Right renal cortex interstitium (tissue), 3 donors: ENCODE data around the gene NSMCE1. TPM values are rescaled to one million over a fixed set of nuclear protein-coding genes. Genes with fewer than 3 reads are reported as not detected.
"Not testable (repeated sequence)": the region's sequence is repeated elsewhere in the genome, so short reads cannot be mapped to it uniquely, and the experiment has no call there.

Experiments
- DNase-seq, 3 donors: peaks; one replicate each; pipeline ENCODE4 v3.0.0-alpha.2; 2013; ENCODE audit warnings: low read depth in 3 of 3, low spot score in 2 of 3
- polyA plus RNA-seq, 3 donors: library from polyadenylated mRNA; unstranded; fragments of 120-200 nt; gene quantifications; one replicate each; pipeline ENCODE4 v1.2.1, GENCODE V29; 2013; ENCODE audit not compliant: insufficient read length in 3 of 3

NSMCE1 gene
- polyA plus RNA-seq, 3 donors: 83.3 to 97.9 (median 94.8) TPM

DNA sequence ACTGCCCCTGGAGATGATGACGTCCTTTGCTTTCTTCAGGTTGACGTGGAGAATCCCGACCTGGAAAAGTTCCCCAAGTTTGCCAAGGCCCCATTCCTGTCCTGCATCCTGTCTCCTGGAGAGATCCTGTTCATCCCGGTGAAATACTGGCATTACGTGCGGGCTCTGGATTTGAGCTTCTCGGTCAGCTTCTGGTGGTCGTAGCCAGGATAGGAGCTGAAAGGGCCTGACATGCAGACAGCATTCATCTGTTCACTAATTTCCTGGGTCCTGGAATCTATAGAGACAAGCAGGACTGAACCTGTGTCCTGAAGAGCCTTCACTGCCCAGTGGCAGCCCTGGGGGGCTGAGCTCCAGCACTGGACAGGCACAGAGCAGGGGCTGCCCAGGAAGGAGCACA lies 48.0 kb downstream of the NSMCE1 start:
- no peak for DNase-seq

DNA sequence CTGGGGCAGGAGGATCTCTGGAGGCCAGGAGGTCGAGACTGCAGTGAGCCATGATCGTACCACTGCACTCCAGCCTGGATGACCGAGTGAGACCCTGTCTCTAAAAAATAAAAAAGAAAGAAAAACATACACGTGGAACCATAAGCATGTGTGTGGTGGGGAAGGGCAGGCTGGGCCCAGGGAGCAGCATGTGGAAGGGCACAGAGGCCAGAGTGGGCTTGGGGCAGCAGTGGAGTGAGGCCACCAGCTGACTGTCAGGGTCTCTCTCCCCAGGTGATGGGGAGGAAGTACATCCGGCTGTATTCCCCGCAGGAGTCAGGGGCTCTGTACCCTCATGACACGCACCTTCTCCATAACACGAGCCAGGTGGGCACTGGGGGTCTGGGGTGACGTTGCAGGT lies 48.5 kb downstream of the NSMCE1 start:
- no peak for DNase-seq

DNA sequence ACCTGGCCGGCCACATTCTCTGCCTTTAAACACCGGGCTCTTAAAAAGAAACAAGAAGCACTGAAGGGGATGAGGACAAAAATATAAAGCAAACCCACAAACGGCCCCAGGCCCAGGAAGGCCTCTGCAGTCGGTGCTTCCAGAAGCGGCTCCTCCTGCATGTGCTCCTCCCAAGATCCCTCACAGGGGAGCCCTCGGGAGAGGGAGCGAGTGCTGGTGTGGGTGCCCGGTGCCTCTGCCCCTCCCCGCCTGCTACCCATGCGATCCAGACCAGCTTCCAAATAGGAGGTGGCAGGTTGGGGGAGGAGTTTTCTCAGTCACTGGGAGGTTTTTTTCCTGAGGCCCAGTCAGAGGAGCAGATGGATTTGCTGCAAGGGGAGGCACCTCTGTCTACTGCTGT lies 49.4 kb downstream of the NSMCE1 start:
- DNase-seq: no peak

DNA sequence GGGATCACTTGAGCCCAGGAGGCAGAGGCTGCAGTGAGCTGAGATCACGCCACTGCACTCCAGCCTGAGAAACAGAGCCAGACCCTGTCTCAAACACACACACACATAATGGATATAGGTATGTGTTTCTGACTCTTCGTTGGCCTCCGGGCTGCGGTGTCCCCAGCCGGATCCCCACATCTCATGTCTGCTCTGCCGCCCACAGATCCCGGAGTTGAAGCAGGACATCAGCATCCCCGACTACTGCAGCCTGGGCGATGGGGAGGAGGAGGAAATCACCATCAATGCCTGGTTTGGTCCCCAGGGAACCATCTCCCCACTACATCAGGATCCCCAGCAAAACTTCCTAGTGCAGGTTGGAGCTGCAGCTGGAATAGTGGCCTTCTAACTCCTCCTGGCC lies 49.8 kb downstream of the NSMCE1 start:
- DNase-seq: no peak

DNA sequence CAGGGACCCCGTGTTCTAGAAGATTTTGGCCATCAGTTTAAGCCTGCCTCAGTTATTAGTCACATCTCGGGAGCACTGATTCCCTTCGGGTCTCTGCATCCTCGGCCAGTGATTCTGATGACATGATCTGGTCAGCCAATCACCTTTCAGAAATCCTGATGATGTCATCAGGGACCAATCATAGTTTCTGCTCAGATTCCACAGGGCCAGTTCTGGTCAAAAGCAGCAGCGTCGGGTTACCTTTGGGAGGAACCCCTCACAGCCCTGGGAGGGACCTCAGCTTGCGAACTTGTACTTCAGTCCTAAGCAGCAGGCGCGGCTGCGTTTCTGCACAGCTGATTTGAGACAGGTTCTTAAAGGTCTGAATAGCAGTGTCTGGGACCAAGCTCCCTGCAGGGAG lies 51.3 kb downstream of the NSMCE1 start:
- DNase-seq: peak in 2 of 3 donors; percentile 68 to 70

DNA sequence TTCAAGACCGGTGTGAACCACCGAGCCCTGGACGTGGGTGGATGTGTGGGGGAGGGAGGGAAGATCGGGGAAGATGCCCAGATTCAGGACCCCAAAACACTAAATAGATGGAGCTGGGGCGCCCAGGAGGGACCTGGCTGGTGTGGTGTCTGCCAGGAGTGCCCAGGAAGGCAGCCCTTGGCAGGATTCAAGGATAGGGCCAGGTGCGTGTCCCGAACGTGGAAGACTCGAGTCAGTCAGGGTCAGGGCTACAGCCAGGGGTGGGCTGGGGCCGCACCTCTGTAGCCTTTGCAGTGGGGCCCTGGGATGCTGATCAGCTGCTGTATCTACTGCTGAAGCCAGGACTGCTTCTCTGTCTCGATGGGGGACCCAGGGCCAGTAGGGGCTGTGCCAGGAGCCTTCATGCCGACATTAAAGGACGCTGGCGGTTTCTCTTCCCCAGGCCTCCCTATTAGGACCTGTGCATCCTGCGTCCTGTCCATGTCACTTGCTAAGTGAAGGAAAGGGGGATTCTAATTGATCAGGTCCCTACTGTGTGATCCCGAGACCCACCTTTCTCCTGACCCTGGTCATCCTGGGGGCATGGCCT lies 52.2 kb downstream of the NSMCE1 start:
- no peak for DNase-seq

DNA sequence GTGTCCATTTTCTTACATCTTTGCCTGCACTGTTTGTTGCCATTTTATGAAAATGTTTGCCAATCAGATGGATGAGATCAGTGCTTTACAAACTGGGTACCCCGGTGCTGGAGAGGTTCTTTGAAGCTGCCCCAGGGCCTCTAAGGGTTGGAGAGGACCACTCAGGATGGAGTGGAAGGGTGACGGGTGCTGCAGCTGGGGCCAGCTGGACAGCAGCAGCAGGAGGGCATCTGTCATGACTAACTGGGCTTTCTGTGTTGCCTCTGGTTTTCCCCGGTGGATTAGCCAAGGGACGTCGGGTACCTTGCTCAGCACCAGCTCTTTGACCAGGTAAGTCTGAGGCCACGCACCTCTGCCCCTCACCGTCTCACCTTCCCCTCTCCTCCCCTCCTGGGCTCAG lies 52.9 kb downstream of the NSMCE1 start:
- DNase-seq: no peak

DNA sequence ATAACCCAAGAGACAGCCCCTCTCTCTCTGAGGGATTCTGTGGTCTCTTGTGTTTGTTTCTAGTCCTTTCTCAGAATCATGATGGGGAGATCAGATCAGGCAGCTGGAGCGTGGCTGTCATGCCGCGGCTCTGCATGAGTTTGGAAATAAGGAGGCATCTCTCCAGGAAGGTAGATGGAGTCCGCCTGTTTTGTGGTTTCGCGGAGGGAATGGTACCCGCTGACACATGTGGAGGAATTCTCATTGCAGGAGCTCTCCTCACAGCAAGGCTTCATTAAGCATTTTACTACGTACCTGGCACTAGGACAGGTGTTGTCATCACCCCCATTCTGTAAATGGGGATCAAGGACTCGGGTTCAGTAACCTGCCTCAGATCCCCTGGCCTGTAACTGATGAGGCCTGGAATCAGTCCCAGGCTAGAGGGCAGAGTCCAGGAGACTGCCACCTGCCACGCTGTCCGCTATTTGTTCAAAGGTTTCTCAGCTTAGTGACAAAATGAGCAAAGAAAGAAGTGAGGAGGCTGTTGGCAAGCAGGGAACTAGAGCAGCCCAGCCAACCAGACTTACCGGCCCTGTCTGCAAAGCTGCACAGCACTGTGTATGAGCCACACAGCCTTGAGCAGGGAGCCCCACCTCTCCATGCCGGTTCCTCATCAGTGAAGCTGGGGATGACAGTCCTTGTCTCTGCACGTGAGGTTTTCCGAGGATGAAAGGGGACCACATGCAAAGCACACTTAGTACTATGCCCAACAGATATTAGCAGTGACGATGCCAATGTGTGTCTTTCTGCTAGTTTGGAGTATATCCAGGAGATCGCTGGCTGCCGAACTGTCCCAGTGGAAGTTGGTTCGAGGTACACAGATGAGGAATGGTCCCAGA lies 54.2 kb downstream of the NSMCE1 start:
- DNase-seq: no peak

DNA sequence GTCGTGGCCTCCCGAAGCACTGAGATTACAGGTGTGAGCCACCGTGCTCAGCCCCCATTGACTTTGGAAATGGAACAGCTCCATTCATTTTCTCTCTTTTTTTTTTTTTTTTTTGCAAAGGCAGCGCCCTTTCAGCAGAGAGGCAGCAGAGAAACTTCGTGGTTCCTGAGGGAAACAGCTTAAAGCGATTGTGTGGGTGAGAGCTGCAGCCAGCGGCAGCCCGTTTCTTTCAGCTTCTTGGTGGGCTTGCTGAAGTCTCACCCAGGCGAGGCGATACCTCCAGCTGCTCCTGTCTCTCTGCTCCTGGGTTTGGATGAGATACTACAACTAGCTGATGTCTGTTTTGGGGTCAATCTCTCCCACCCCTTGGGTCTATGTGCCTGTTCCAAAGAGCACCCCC lies 57.5 kb downstream of the NSMCE1 start:
- no peak for DNase-seq

DNA sequence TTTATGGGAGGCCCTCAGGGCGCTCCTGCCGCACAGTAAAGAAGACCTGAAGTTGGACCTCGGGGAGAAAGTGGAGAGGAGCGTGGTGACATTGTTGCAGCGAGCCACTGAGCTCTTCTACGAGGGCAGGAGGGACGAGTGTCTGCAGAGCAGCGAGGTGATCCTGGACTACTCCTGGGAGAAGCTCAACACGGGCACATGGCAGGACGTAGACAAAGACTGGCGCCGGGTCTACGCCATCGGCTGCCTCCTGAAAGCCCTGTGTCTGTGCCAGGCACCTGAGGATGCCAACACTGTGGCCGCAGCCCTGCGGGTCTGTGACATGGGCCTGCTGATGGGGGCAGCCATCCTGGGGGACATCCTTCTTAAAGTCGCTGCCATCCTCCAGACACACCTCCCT lies 58.4 kb downstream of the NSMCE1 start:
- no peak for DNase-seq

DNA sequence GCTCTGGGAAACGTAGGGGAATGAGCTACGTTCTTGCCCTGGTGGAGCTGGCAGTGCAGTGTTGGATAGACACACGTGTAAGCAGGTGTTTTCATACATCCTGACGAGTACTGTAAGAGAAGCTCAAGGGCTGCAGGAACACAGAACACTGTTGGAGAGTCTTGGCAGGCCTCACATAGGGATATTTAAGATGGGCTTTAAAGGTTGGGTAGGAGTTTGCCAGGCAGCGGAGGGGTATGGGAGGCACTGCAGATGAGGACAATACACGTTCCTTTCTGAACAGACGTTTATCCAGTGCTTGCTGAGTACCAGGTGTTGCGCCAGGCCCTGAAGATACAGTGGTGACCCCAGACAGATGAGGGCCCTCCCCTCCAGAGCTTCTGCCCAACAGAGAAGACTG lies 59.0 kb downstream of the NSMCE1 start:
- DNase-seq: no peak

DNA sequence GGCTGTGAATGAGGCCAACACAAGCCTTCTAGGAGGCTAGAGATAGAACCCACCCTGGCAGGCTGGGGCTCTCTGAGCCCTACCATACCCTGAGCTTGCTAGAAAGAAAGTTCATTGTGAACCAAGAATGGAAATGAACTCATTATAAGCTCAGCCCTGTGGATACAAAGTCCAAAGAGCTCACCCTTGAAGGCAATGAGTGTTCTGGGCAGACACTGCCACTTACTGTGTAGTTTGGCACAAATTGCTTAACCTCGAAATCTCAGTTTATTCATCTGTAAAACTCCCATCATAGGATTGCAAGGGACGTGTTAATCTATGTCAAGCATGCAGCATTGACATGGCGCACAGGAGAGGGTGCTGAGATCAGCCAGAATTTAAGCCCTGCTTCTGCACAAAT lies 59.8 kb downstream of the NSMCE1 start:
- DNase-seq: no peak

DNA sequence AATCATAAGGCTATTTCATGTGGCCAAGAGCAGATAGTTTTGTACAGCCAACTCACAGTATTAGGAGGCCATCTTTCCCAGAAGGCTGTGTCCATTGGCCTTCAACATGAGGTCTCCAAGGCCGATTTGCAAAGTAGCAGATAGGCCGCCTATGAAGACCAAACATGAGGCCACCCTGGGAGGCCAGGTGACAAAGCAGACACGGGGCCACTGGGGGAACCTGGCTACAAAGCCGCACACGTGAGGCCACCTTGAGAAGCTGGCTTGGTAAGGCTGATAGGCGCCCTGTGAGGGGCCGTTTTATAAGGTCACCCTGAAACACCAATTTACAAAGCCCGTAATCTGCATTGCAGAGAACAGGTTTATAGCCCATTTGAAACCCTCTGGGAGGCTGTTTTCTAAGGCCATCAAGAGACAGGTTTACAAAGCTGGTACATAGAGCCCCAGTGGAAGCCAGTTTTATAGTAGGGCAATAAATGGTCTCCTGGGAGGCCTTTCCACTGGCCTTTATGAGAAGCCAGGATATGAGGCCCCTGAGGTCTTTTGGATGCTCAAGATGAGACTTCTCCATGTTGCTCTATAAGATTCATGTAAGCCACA lies 60.4 kb downstream of the NSMCE1 start:
- no peak for DNase-seq

DNA sequence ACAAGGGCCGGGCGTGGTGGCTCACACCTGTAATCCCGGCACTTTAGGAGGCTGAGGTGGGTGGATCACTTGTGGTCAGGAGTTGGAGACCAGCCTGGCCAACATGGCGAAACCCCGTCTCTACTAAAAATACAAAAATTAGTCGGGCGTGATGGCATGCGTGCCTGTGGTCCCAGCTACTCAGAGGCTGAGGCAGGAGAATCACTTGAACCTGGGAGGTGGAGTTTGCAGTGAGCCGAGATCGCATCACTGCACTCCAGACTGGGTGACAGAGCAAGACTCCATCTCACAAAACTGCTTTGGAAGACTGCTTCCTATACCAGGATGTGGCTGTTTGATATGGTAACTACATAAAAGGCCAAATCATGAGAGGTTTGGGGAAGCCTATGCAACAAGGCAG lies 61.5 kb downstream of the NSMCE1 start:
- DNase-seq: not testable (repeated sequence)

DNA sequence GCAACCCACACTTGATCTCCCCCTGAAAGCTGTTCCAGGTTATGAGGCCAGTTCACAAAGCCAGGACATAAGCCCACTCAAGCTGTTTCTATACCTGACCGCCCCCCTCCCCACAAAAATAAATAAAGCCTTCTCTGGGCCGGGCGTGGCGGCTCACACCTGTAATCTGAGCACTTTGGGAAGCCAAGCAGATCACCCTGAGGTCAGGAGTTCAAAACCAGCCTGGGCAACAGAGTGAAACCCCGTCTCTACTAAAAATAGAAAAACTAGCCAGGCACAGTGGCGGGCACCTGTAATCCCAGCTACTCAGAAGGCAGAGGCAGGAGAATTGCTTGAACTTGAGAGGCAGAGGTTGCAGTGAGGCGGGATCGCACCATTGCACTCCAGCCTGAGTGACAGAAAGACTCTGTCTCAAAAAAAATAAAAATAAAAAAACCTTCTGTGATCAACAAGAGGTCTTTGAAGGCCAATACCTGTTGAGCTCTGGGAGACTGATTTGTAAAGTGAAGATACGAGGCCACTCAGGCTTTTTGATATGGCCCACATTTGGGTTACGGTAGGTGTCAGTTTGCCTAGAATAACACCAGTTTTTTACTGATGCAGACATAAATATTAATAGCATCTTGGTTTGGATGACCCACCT lies 63.0 kb downstream of the NSMCE1 start:
- DNase-seq: no peak

DNA sequence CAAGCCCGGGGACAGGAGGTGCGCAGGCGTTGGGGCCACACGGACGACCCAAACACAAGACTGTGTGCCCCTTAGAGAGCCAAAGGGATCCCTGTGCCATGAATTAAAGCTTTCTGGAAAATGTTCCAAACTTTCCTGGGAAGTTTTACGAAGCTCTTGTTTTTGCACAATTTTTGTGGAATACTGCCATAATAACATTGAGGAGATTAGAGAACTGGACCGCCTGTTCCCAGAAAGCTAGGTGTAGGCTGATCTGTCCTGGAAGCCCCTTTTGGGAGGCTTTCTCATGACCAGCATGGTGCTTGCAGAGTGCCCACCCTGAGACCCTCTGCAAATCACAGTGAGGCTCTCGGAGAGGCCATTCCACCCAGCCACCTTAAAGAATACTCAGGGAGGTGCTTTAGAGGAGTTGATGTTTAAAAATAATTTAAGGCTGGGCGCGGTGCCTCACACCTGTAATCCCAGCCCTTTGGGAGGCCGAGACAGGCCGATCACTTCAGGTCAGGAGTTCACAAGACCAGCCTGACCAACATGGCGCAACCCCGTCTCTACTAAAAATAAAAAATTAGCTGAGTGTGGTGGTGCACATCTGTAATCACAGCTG lies 64.2 kb downstream of the NSMCE1 start:
- DNase-seq: no peak

DNA sequence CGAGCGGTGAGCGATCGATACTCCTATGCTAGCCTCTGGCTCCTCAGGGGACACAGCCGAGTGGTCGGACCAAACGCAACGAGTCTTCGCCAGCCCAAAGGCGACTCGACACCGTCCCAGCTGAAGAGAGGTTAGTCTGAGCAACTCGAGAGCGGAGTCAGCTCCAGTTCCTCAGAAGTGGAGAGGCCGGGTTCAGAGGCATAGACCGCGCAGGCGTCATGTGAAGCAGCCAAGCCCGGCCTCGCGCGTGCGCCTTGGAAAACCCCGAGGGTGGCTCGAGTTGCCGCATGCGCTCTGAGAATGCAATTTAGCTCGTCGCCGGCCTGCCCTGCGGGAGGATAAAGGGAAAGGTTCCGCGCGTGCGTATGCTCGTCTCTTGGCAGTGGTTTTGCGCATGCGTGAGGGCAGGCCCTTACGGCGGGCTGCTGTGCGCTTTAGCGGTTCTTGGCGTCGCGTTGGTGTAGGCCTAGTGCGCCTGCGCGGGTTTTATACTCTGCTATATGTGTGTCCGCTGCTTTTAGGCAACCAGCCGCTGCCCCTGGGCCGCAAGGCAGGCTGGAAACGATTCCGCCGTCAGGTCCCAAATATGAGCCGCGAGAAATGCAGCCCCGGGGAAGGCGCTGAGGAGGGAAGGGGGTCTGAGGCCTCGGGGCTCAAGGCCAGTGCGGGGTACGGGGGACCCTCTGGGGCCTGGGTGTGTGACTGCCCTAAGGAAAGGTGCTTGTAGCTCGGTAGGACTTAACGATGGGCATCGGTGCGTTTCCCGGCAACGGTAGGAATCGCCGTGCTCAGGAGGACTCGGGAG lies 64.9 kb downstream of the NSMCE1 start, which contains the start of gene KDM8:
Gene KDM8 (plus strand): TSS at position 20 of the 805 bp plus-strand sequence. CDS start 6,598 bp downstream, outside the sequence.
- peak; percentile 99 for DNase-seq

DNA sequence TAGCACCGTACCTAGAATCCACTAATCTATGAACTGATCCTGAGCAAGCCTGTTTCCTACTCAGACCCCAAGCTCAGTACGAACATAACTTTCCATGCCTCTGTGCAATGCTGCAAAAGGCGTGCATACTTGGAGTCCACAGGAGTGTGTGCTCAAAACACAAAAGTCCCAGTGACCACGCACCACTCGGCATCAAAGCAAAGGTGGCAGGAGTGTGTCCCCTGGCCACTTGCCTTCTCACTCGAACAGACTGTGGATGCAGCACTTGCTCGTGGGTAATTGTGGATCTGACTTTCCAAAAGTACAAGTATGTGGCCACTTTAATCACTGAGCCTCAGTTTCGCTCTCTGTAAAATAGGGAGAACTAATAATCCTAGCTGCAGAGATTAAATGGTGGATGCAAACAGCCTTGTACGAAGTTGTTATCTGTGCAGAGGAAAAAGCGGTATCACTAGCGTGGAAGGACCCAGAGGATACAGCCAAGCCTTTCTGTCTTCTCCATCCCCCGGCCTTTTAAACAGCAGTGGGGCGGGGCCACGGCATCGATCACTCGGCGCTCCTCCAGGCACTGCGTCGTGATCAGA lies 65.6 kb downstream of the NSMCE1 start:
- DNase-seq: no peak

DNA sequence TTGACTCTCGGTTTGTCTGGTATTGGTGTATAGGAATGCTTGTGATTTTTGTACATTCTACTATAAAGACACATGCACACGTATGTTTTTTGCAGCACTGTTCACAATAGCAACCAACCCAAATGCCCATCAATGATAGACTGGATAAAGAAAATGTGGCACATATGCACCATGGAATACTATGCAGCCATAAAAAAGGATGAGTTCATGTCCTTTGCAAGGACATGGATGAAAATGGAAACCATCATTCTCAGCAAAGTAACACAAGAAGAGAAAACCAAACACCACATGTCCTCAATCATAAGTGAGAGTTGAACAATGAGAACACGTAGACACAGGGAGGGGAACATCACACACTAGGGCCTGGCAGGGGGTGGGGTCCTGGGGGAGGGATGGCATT lies 67.7 kb downstream of the NSMCE1 start:
- DNase-seq: not testable (repeated sequence)

DNA sequence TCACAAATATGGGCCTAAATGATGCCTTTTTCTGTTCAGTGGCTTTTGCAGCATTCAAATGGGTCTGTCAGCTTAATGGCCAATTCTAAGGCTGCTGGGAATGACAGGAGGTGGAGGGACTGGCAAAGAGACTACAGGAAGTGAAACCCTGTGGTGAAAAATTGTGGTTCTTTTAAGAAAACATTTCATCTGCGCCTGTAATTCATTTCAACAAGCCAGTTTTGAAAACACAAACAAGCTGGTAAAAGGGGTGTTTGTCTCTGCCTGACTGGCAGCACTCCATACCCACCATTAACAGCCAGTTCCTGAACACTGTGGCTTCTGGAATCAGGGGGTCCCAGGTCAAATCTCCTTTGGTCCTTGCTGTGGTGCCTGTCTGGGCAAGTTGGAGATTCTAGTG lies 68.8 kb downstream of the NSMCE1 start:
- no peak for DNase-seq
